Measurements from ENCODE around the gene MAP2K5. TPM values are rescaled to one million over a fixed set of nuclear protein-coding genes. Genes with fewer than 3 reads are reported as not detected.

MAP2K5 gene
- total RNA-seq, 2 donors from 2014 or later = 14.5 to 24.7 TPM

GRCh38 chr15:67579967-67580366 is 37.5 kb downstream of the MAP2K5 start:
- DNase-seq (ENCODE audit: low spot score) (no peak), ATAC-seq (no peak)
- Mint-ChIP-seq H3K9me3 (no peaks in the 10 kb centered on the region), H3K27me3 (no peaks in the 10 kb centered on the region), H3K4me1 (ENCODE audit: low read depth in 2 of 2) (peaks cover 0 to 2% of the 10 kb centered on the region in 2 donors), H3K27ac (no peak overlapping the region), H3K36me3 (no peaks in the 10 kb centered on the region), H3K4me3 (no peak overlapping the region)

GRCh38 chr15:67584157-67584556 is 41.7 kb downstream of the MAP2K5 start:
- DNase-seq (ENCODE audit: low spot score) = no peak
- H3K4me3 Mint-ChIP-seq = no peak overlapping the region
- no peaks in the 10 kb centered on the region for H3K9me3 Mint-ChIP-seq
- no peak for ATAC-seq
- no peak overlapping the region for H3K27ac Mint-ChIP-seq
- H3K36me3 Mint-ChIP-seq = peaks cover 11% of the 10 kb centered on the region
- peaks cover 0 to 3% of the 10 kb centered on the region in 2 donors for H3K4me1 Mint-ChIP-seq (ENCODE audit: low read depth in 2 of 2)
- H3K27me3 Mint-ChIP-seq = no peaks in the 10 kb centered on the region

- no peak for DNase-seq (ENCODE audit: low spot score)
- Mint-ChIP-seq H3K27ac (no peak overlapping the region), H3K36me3 (peaks cover 11% of the 10 kb centered on the region), H3K4me1 (ENCODE audit: low read depth in 2 of 2) (peaks cover 0 to 3% of the 10 kb centered on the region in 2 donors), H3K4me3 (no peak overlapping the region), H3K9me3 (no peaks in the 10 kb centered on the region), H3K27me3 (no peaks in the 10 kb centered on the region)
- ATAC-seq = no peak
Measured at GRCh38 chr15:67585681-67586080, 43.2 kb downstream of the MAP2K5 start.

GRCh38 chr15:67587331-67587730 is 44.8 kb downstream of the MAP2K5 start:
- DNase-seq (ENCODE audit: low spot score) = no peak
- H3K27ac Mint-ChIP-seq = no peak overlapping the region
- no peaks in the 10 kb centered on the region for H3K27me3 Mint-ChIP-seq
- ATAC-seq = no peak
- H3K4me1 Mint-ChIP-seq (ENCODE audit: low read depth in 2 of 2) = peaks cover 0 to 3% of the 10 kb centered on the region in 2 donors
- no peak overlapping the region for H3K4me3 Mint-ChIP-seq
- peaks cover 11% of the 10 kb centered on the region for H3K36me3 Mint-ChIP-seq
- no peaks in the 10 kb centered on the region for H3K9me3 Mint-ChIP-seq

GRCh38 chr15:67587754-67588153 is 45.3 kb downstream of the MAP2K5 start:
- Mint-ChIP-seq H3K4me1 (ENCODE audit: low read depth in 2 of 2) (peaks cover 0 to 3% of the 10 kb centered on the region in 2 donors), H3K27ac (no peak overlapping the region), H3K36me3 (peaks cover 11% of the 10 kb centered on the region), H3K9me3 (no peaks in the 10 kb centered on the region), H3K4me3 (no peak overlapping the region), H3K27me3 (no peaks in the 10 kb centered on the region)
- DNase-seq (ENCODE audit: low spot score) (no peak), ATAC-seq (peak in 1 of 2 donors; percentile 20)

- Mint-ChIP-seq H3K4me1 (ENCODE audit: low read depth in 2 of 2) (peaks cover 0 to 3% of the 10 kb centered on the region in 2 donors), H3K9me3 (no peaks in the 10 kb centered on the region), H3K27me3 (no peaks in the 10 kb centered on the region), H3K4me3 (no peak overlapping the region), H3K36me3 (peaks cover 11% of the 10 kb centered on the region), H3K27ac (no peak overlapping the region)
- DNase-seq (ENCODE audit: low spot score) (no peak), ATAC-seq (no peak)
Measured at GRCh38 chr15:67590191-67590590, 47.7 kb downstream of the MAP2K5 start.

- ATAC-seq (no peak), DNase-seq (ENCODE audit: low spot score) (no peak)
- H3K27me3 Mint-ChIP-seq = no peaks in the 10 kb centered on the region
- H3K9me3 Mint-ChIP-seq = no peaks in the 10 kb centered on the region
- H3K27ac Mint-ChIP-seq = no peak overlapping the region
- H3K4me3 Mint-ChIP-seq = no peak overlapping the region
- peaks cover 11% of the 10 kb centered on the region for H3K36me3 Mint-ChIP-seq
- no peaks in the 10 kb centered on the region for H3K4me1 Mint-ChIP-seq (ENCODE audit: low read depth in 2 of 2)
Measured at GRCh38 chr15:67592245-67592644, 49.7 kb downstream of the MAP2K5 start.

- H3K4me3 Mint-ChIP-seq = no peak overlapping the region
- no peak for DNase-seq (ENCODE audit: low spot score)
- no peak overlapping the region for H3K27ac Mint-ChIP-seq
- ATAC-seq = no peak
- no peaks in the 10 kb centered on the region for H3K9me3 Mint-ChIP-seq
- no peaks in the 10 kb centered on the region for H3K4me1 Mint-ChIP-seq (ENCODE audit: low read depth in 2 of 2)
- H3K36me3 Mint-ChIP-seq = peaks cover 3% of the 10 kb centered on the region
- H3K27me3 Mint-ChIP-seq = no peaks in the 10 kb centered on the region
Measured at GRCh38 chr15:67593562-67593961, 51.1 kb downstream of the MAP2K5 start.

GRCh38 chr15:67594770-67595169 is 52.3 kb downstream of the MAP2K5 start:
- no peaks in the 10 kb centered on the region for H3K9me3 Mint-ChIP-seq
- H3K4me3 Mint-ChIP-seq = no peak overlapping the region
- H3K27me3 Mint-ChIP-seq = no peaks in the 10 kb centered on the region
- H3K36me3 Mint-ChIP-seq = peaks cover 5% of the 10 kb centered on the region
- H3K4me1 Mint-ChIP-seq (ENCODE audit: low read depth in 2 of 2) = no peaks in the 10 kb centered on the region
- DNase-seq (ENCODE audit: low spot score) (no peak), ATAC-seq (no peak)
- no peak overlapping the region for H3K27ac Mint-ChIP-seq

- no peak for DNase-seq (ENCODE audit: low spot score)
- H3K27me3 Mint-ChIP-seq = no peaks in the 10 kb centered on the region
Measured at GRCh38 chr15:67595572-67595971, 53.1 kb downstream of the MAP2K5 start.

GRCh38 chr15:67601073-67601472 is 58.6 kb downstream of the MAP2K5 start:
- Mint-ChIP-seq H3K27me3 (no peaks in the 10 kb centered on the region), H3K4me3 (no peak overlapping the region), H3K36me3 (peaks cover 9% of the 10 kb centered on the region), H3K9me3 (no peaks in the 10 kb centered on the region), H3K27ac (no peak overlapping the region), H3K4me1 (ENCODE audit: low read depth in 2 of 2) (no peaks in the 10 kb centered on the region)
- DNase-seq (ENCODE audit: low spot score) (no peak), ATAC-seq (no peak)

More at GRCh38 chr15:67595572-67595971, 53.1 kb downstream of the MAP2K5 start:
- no peak overlapping the region for H3K4me3 Mint-ChIP-seq
- no peaks in the 10 kb centered on the region for H3K4me1 Mint-ChIP-seq (ENCODE audit: low read depth in 2 of 2)
- H3K36me3 Mint-ChIP-seq = peaks cover 5% of the 10 kb centered on the region
- no peak overlapping the region for H3K27ac Mint-ChIP-seq
- no peak for ATAC-seq
- no peaks in the 10 kb centered on the region for H3K9me3 Mint-ChIP-seq

GRCh38 chr15:67603063-67603462 is 60.6 kb downstream of the MAP2K5 start:
- H3K9me3 Mint-ChIP-seq = no peaks in the 10 kb centered on the region
- H3K4me1 Mint-ChIP-seq (ENCODE audit: low read depth in 2 of 2) = peaks cover 0 to 3% of the 10 kb centered on the region in 2 donors
- ATAC-seq (no peak), DNase-seq (ENCODE audit: low spot score) (no peak)
- no peak overlapping the region for H3K4me3 Mint-ChIP-seq
- H3K36me3 Mint-ChIP-seq = peaks cover 9% of the 10 kb centered on the region
- no peaks in the 10 kb centered on the region for H3K27me3 Mint-ChIP-seq
- no peak overlapping the region for H3K27ac Mint-ChIP-seq

- ATAC-seq = no peak
- peaks cover 0 to 3% of the 10 kb centered on the region in 2 donors for H3K4me1 Mint-ChIP-seq (ENCODE audit: low read depth in 2 of 2)
- no peak overlapping the region for H3K4me3 Mint-ChIP-seq
- H3K9me3 Mint-ChIP-seq = no peaks in the 10 kb centered on the region
- H3K27me3 Mint-ChIP-seq = no peaks in the 10 kb centered on the region
- H3K36me3 Mint-ChIP-seq = peaks cover 4% of the 10 kb centered on the region
- DNase-seq (ENCODE audit: low spot score) = no peak
- H3K27ac Mint-ChIP-seq = no peak overlapping the region
Measured at GRCh38 chr15:67605871-67606270, 63.4 kb downstream of the MAP2K5 start.

- H3K27me3 Mint-ChIP-seq = no peaks in the 10 kb centered on the region
- no peak for ATAC-seq
Measured at GRCh38 chr15:67606742-67607141, 64.2 kb downstream of the MAP2K5 start.

GRCh38 chr15:67607329-67607728 is 64.8 kb downstream of the MAP2K5 start:
- H3K27me3 Mint-ChIP-seq = no peaks in the 10 kb centered on the region
- no peak overlapping the region for H3K4me3 Mint-ChIP-seq
- H3K27ac Mint-ChIP-seq = no peak overlapping the region
- ATAC-seq = no peak
- H3K36me3 Mint-ChIP-seq = peaks cover 5% of the 10 kb centered on the region
- H3K4me1 Mint-ChIP-seq (ENCODE audit: low read depth in 2 of 2) = peaks cover 0 to 3% of the 10 kb centered on the region in 2 donors
- no peak for DNase-seq (ENCODE audit: low spot score)
- no peaks in the 10 kb centered on the region for H3K9me3 Mint-ChIP-seq

More at GRCh38 chr15:67606742-67607141, 64.2 kb downstream of the MAP2K5 start:
- Mint-ChIP-seq H3K36me3 (no peaks in the 10 kb centered on the region), H3K4me3 (no peak overlapping the region), H3K27ac (no peak overlapping the region), H3K9me3 (no peaks in the 10 kb centered on the region), H3K4me1 (ENCODE audit: low read depth in 2 of 2) (peaks cover 0 to 3% of the 10 kb centered on the region in 2 donors)
- no peak for DNase-seq (ENCODE audit: low spot score)
